IgD-negative memory B cell (primary cell): ENCODE measurements around the gene PDE6G. TPM values are rescaled to one million over a fixed set of nuclear protein-coding genes. Genes with fewer than 3 reads are reported as not detected.

Experiments
- H3K27ac Mint-ChIP-seq, 3 donors: one replicate each; pipeline ENCODE4 v1.8.0; 2020 to 2022; ENCODE audit warnings: mild to moderate bottlenecking in 3 of 3, mixed read lengths in 3 of 3, moderate library complexity in 1 of 3
- H3K27me3 Mint-ChIP-seq: one replicate; pipeline ENCODE4 v1.8.0; 2021; ENCODE audit warnings: mixed read lengths
- H3K36me3 Mint-ChIP-seq: one replicate; pipeline ENCODE4 v1.8.0; 2020; ENCODE audit warnings: mild to moderate bottlenecking, mixed read lengths
- H3K4me1 Mint-ChIP-seq, 3 donors: one replicate each; pipeline ENCODE4 v1.8.0; 2020 to 2022; ENCODE audit warnings: mixed read lengths in 3 of 3, mild to moderate bottlenecking in 1 of 3
- H3K4me3 Mint-ChIP-seq, 4 donors: one replicate each; pipeline ENCODE4 v1.8.0; 2020 to 2022; ENCODE audit warnings: mild to moderate bottlenecking in 4 of 4, mixed read lengths in 4 of 4, moderate library complexity in 3 of 4
- H3K9me3 Mint-ChIP-seq, 3 donors: one replicate each; pipeline ENCODE4 v1.8.0; 2020 to 2021; ENCODE audit warnings: mixed read lengths in 3 of 3, mild to moderate bottlenecking in 1 of 3
- polyA plus RNA-seq: library from polyadenylated mRNA; unstranded; fragments of 300-500 nt; fragmentation: Illumina TruSeq; gene quantifications from one replicate; pipeline ENCODE4 v1.2.3, GENCODE V29; 2021

The PDE6G gene
- polyA plus RNA-seq, 1 donor from 2014 or later = 1.5 TPM

- H3K36me3 Mint-ChIP-seq = no peaks in the 10 kb centered on the region
- H3K27me3 Mint-ChIP-seq = peaks cover 16% of the 10 kb centered on the region
- peaks cover 0 to 4% (median 3%) of the 10 kb centered on the region in 3 donors for H3K4me1 Mint-ChIP-seq
- H3K4me3 Mint-ChIP-seq = no peak overlapping the region
- peak overlapping the region in 2 of 3 donors; percentile 43 to 81 for H3K27ac Mint-ChIP-seq
- H3K9me3 Mint-ChIP-seq = no peaks in the 10 kb centered on the region
Observed at GRCh38 chr17:81656835-81657234, 493 bp upstream of the PDE6G start.

- H3K4me3 Mint-ChIP-seq = no peak overlapping the region
- H3K9me3 Mint-ChIP-seq = no peaks in the 10 kb centered on the region
- H3K27ac Mint-ChIP-seq = no peak overlapping the region
- peaks cover 17% of the 10 kb centered on the region for H3K27me3 Mint-ChIP-seq
- H3K4me1 Mint-ChIP-seq = peaks cover 0 to 5% (median 3%) of the 10 kb centered on the region in 3 donors
- no peaks in the 10 kb centered on the region for H3K36me3 Mint-ChIP-seq
Observed at GRCh38 chr17:81655378-81656117, 794 bp downstream of the PDE6G start.

GRCh38 chr17:81652906-81653771, 3.2 kb downstream of the PDE6G start:
- H3K9me3 Mint-ChIP-seq = no peaks in the 10 kb centered on the region
- peak overlapping the region; percentile 4 to 87 (median 71) for H3K4me3 Mint-ChIP-seq
- H3K27me3 Mint-ChIP-seq = peaks cover 29% of the 10 kb centered on the region
- no peaks in the 10 kb centered on the region for H3K36me3 Mint-ChIP-seq
- no peak overlapping the region for H3K27ac Mint-ChIP-seq
- H3K4me1 Mint-ChIP-seq = peaks cover 0 to 5% (median 3%) of the 10 kb centered on the region in 3 donors

- no peak overlapping the region for H3K27ac Mint-ChIP-seq
- peaks cover 29% of the 10 kb centered on the region for H3K27me3 Mint-ChIP-seq
- H3K36me3 Mint-ChIP-seq = no peaks in the 10 kb centered on the region
- H3K4me3 Mint-ChIP-seq = peak overlapping the region in 1 of 4 donors; percentile 34
- H3K9me3 Mint-ChIP-seq = no peaks in the 10 kb centered on the region
- H3K4me1 Mint-ChIP-seq = peaks cover 0 to 5% (median 3%) of the 10 kb centered on the region in 3 donors
Observed at GRCh38 chr17:81651692-81652091, 4.7 kb downstream of the PDE6G start.

GRCh38 chr17:81650951-81651350, 5.4 kb downstream of the PDE6G start:
- peaks cover 29% of the 10 kb centered on the region for H3K27me3 Mint-ChIP-seq
- H3K4me3 Mint-ChIP-seq = no peak overlapping the region
- H3K4me1 Mint-ChIP-seq = peaks cover 0 to 5% (median 3%) of the 10 kb centered on the region in 3 donors
- no peaks in the 10 kb centered on the region for H3K9me3 Mint-ChIP-seq
- no peak overlapping the region for H3K27ac Mint-ChIP-seq
- no peaks in the 10 kb centered on the region for H3K36me3 Mint-ChIP-seq

GRCh38 chr17:81648707-81649085, 7.6 kb downstream of the PDE6G start:
- H3K36me3 Mint-ChIP-seq = no peaks in the 10 kb centered on the region
- peaks cover 0 to 4% (median 3%) of the 10 kb centered on the region in 3 donors for H3K4me1 Mint-ChIP-seq
- H3K27me3 Mint-ChIP-seq = peaks cover 21% of the 10 kb centered on the region
- H3K4me3 Mint-ChIP-seq = no peak overlapping the region
- peak overlapping the region in 1 of 3 donors; percentile 27 for H3K27ac Mint-ChIP-seq
- no peaks in the 10 kb centered on the region for H3K9me3 Mint-ChIP-seq

- no peak overlapping the region for H3K4me3 Mint-ChIP-seq
- H3K27ac Mint-ChIP-seq = no peak overlapping the region
- peaks cover 0 to 2% (median 0%) of the 10 kb centered on the region in 3 donors for H3K4me1 Mint-ChIP-seq
- no peaks in the 10 kb centered on the region for H3K9me3 Mint-ChIP-seq
- H3K36me3 Mint-ChIP-seq = no peaks in the 10 kb centered on the region
- H3K27me3 Mint-ChIP-seq = peaks cover 16% of the 10 kb centered on the region
Observed at GRCh38 chr17:81648013-81648706, 8.2 kb downstream of the PDE6G start.

- Mint-ChIP-seq H3K27me3 (peaks cover 14% of the 10 kb centered on the region), H3K4me1 (peaks cover 0 to 2% (median 0%) of the 10 kb centered on the region in 3 donors), H3K36me3 (no peaks in the 10 kb centered on the region), H3K4me3 (peak overlapping the region in 1 of 4 donors; percentile 32), H3K27ac (no peak overlapping the region), H3K9me3 (no peaks in the 10 kb centered on the region)
Observed at GRCh38 chr17:81647640-81648012, 8.7 kb downstream of the PDE6G start.

GRCh38 chr17:81646869-81647600, 9.3 kb downstream of the PDE6G start:
- H3K4me1 Mint-ChIP-seq = peaks cover 0 to 2% (median 0%) of the 10 kb centered on the region in 3 donors
- H3K9me3 Mint-ChIP-seq = no peaks in the 10 kb centered on the region
- H3K27ac Mint-ChIP-seq = no peak overlapping the region
- peak overlapping the region in 1 of 4 donors; percentile 32 for H3K4me3 Mint-ChIP-seq
- H3K27me3 Mint-ChIP-seq = peaks cover 14% of the 10 kb centered on the region
- H3K36me3 Mint-ChIP-seq = no peaks in the 10 kb centered on the region

GRCh38 chr17:81644976-81645952, 11.1 kb downstream of the PDE6G start:
- H3K27ac Mint-ChIP-seq = no peak overlapping the region
- H3K9me3 Mint-ChIP-seq = no peaks in the 10 kb centered on the region
- no peaks in the 10 kb centered on the region for H3K36me3 Mint-ChIP-seq
- H3K4me3 Mint-ChIP-seq = no peak overlapping the region
- peaks cover 11% of the 10 kb centered on the region for H3K27me3 Mint-ChIP-seq
- no peaks in the 10 kb centered on the region for H3K4me1 Mint-ChIP-seq

- H3K4me1 Mint-ChIP-seq = peaks cover 0 to 2% (median 0%) of the 10 kb centered on the region in 3 donors
- no peak overlapping the region for H3K27ac Mint-ChIP-seq
- H3K4me3 Mint-ChIP-seq = no peak overlapping the region
- peaks cover 6% of the 10 kb centered on the region for H3K27me3 Mint-ChIP-seq
- no peaks in the 10 kb centered on the region for H3K9me3 Mint-ChIP-seq
- peaks cover 2% of the 10 kb centered on the region for H3K36me3 Mint-ChIP-seq
Observed at GRCh38 chr17:81644496-81644895, 11.8 kb downstream of the PDE6G start.

GRCh38 chr17:81641825-81642489, 14.4 kb downstream of the PDE6G start:
- Mint-ChIP-seq H3K27me3 (no peaks in the 10 kb centered on the region), H3K27ac (no peak overlapping the region), H3K9me3 (no peaks in the 10 kb centered on the region), H3K4me3 (peak overlapping the region in 1 of 4 donors; percentile 45), H3K36me3 (peaks cover 2% of the 10 kb centered on the region), H3K4me1 (peaks cover 0 to 2% (median 2%) of the 10 kb centered on the region in 3 donors)

- Mint-ChIP-seq H3K27ac (peak overlapping the region in 1 of 3 donors; percentile 56), H3K4me3 (peak overlapping the region in 2 of 4 donors; percentile 34 to 51), H3K4me1 (peaks cover 9 to 10% (median 10%) of the 10 kb centered on the region in 3 donors), H3K27me3 (no peaks in the 10 kb centered on the region), H3K9me3 (no peaks in the 10 kb centered on the region), H3K36me3 (peaks cover 2% of the 10 kb centered on the region)
Observed at GRCh38 chr17:81640011-81640410, 16.3 kb downstream of the PDE6G start.
